OCI-LY3 (cell line): ENCODE measurements around the gene DDIAS.

ENCODE experiments used
- EZH2phosphoT487 ChIP-seq: fragments of 200-600 bp; shearing (Covaris generic); IDR thresholded peaks from 2 replicates; pipeline ENCODE4 v1.6.1; 2018; ENCODE audit warnings: antibody characterized with exemption, mixed run types, low read depth
- TF ChIP-seq, protein P1 (sequence below): fragments of 200-600, 300-600 bp; sonication (generic); IDR thresholded peaks from 2 replicates; pipeline ENCODE4 v1.5.1; 2014; ENCODE audit warnings: antibody characterized with exemption, low read length, low read depth

DNA sequence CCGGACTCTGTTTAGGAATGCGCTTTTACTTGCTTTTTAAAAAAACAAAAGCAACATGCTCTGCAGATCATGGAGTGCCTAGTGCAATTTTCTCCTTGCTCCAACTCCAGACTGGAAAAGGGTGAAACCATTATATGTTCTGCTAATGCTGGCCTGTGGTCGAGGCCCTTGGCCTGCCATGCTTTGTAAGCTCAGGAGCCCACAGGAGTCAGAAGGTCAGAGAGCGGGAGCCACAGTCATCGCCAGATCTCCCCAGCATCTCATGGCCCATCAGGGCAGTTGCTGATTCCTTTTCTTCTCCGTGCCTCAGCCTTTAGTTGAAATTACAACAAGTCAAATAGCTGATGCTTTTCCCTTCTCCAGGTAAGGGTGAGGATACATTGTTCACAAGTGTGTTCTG is 80.3 kb downstream of the DDIAS start:
- TF ChIP-seq, protein P1, sequence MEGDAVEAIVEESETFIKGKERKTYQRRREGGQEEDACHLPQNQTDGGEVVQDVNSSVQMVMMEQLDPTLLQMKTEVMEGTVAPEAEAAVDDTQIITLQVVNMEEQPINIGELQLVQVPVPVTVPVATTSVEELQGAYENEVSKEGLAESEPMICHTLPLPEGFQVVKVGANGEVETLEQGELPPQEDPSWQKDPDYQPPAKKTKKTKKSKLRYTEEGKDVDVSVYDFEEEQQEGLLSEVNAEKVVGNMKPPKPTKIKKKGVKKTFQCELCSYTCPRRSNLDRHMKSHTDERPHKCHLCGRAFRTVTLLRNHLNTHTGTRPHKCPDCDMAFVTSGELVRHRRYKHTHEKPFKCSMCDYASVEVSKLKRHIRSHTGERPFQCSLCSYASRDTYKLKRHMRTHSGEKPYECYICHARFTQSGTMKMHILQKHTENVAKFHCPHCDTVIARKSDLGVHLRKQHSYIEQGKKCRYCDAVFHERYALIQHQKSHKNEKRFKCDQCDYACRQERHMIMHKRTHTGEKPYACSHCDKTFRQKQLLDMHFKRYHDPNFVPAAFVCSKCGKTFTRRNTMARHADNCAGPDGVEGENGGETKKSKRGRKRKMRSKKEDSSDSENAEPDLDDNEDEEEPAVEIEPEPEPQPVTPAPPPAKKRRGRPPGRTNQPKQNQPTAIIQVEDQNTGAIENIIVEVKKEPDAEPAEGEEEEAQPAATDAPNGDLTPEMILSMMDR: no peak
- TF ChIP-seq EZH2phosphoT487: no peak
